GM21717 (cell line): ENCODE data around the gene SCN5A.

Experiments
- ATAC-seq: cut with Tn5 transposase; IDR thresholded peaks from one replicate; pipeline ENCODE4 v1.9.1; 2021; ENCODE audit warnings: mild to moderate bottlenecking, moderate library complexity; ENCODE audit not compliant: unreplicated experiment

Gene SCN5A

GRCh38 chr3:38563886-38564270 is 85.6 kb downstream of the SCN5A start:
- no peak for ATAC-seq

DNA sequence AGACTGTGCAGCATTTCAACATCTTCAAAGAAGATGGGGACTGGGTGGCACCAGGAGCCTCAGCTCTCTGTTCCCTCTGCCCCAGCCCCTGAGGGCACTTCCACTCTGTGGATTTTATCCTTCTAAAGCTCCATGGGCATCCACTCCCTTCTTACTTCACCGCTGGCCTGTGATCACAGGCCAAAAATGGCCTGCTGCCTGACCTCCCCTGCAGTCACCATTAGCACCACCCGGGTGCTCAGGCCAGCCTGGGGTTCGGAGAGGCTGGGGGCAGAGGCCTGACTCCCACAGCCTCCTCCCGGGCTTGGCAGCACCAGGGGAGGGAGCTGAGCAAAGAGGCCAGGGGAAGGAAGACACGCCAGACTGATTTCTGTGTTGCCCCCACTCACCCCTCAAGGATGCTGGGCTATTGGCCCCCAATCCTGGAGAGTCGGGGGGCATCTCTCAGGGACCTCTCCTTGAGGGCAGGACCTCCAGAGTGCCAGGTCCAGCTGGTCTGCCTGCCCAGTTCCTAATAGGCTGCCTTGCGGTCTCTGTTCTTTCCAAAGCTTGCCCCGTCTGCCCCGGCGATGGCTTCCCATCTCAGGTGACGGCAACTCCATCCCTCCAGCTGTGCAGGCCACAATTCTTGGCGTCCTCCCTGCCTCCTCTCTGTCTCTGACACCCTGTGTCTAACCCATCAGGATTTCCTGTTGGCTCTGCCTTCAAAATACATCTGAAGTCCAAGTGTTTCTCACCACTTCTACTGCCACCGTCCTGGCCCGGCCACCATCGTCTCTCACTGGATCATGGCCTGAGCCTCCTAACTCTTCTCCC is 86.2 kb downstream of the SCN5A start:
- no peak for ATAC-seq

DNA sequence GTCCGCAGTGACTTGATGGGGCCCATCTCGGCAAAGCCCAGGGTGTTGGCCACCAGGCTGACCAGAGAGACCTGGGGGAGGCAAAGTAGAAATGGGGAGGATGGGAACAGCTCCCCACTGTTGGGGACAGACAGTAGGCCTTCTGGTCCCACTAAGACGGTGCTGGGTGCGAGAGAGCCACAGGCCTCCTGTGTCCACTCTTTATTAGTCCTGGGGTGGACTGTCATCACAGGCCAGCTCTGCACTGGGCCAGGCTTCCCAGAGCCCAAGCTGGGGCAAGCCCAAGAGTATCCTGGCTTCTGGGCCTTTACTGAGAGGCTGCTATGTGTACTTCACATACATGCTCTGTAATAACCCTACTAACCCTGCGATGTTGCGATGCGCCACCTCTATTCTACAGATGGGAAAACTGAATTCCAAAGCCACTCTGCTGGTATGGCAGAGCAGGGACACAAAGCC is 87.0 kb downstream of the SCN5A start:
- ATAC-seq: no peak

DNA sequence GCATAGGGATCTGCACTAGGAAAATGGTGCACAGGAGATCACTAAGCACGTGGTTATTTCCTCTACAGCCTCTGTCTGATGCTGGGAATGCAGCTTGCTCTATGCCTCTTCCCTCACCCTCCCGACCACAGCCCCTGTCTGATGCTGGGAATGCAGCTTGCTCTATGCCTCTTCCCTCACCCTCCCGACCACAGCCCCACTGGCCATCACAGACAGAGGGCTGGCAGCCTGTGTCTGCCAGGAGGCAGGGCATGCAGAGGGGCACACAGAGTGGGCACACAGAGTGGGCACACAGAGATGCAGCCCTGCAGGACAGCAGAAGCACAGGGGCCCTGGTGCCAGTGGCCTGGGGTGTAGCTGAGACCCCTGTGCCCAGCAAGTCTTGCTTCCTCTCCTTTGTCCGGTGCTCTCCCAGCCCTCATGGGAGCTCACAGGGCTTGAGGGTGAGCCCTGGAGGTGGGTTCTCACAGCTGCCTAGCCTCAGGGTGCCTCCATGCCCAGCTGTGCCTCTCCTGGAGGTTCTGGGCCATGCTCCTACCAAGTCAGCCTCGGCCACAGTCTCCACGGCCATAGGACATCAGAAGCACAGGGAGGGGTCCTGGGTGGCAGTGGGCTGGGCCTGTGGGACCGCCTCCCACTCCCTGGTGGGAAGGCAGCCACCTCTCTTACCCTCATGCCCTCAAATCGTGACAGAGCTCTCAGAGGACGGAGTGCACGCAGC is 87.6 kb downstream of the SCN5A start:
- ATAC-seq: no peak

DNA sequence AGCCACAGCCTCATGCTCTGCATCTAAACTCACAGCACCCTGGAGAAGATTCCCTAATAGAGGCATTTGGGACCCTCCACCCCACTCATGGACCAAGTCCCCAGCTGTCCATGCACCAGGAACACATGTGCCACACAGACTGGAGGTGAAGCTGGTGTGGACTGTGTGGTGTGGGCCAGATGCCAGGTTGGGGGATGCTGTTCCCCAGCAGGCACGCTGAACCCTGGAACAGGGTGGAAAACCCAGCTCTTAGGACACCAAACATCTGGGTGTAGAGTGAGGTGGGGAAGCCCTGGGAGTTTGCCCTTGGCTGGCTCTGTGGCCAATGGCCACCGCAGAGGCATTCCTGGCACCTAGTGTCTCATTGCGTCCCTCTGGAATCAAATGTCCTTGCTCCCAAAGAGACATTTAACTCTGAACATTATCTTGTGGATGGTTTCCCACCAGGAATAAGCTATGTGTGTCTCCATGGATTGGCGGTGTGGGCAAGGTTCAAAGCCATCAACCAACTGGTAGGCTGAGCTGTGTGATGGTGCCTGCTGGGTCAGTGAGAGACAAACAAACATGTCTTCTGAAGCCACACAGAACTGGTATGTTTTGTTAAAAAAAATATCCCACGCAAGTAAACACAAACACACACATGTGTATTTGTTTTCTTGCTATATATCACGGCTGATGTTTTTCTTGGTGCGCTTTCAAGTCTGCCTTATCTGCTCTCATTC is 88.3 kb downstream of the SCN5A start:
- no peak for ATAC-seq

DNA sequence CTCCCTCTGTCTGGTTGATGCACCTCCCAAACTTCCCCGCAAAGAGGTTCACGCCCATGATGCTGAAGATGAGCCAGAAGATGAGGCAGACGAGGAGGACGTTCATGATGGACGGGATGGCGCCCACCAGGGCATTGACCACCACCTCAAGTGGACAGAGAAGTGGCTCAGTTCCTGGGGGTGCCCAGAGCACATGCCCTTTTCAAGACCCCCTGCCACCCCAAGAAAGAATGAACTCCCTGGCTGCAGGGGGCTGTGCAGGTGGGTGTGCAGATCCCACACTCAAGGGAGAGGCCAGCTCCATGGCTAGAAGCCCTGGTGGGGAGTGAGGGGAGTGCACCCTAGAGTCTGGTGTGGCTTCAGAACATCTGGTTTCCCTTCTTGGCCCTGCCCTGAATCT is 89.2 kb downstream of the SCN5A start:
- no peak for ATAC-seq

- ATAC-seq: no peak
Measured at GRCh38 chr3:38558864-38559263, 90.6 kb downstream of the SCN5A start.

- no peak for ATAC-seq
Measured at GRCh38 chr3:38556640-38557358, 92.7 kb downstream of the SCN5A start.

GRCh38 chr3:38555926-38556325 is 93.6 kb downstream of the SCN5A start:
- ATAC-seq: no peak

GRCh38 chr3:38555149-38555840 is 94.2 kb downstream of the SCN5A start:
- no peak for ATAC-seq

- ATAC-seq: no peak
Measured at GRCh38 chr3:38554127-38554827, 95.2 kb downstream of the SCN5A start.

DNA sequence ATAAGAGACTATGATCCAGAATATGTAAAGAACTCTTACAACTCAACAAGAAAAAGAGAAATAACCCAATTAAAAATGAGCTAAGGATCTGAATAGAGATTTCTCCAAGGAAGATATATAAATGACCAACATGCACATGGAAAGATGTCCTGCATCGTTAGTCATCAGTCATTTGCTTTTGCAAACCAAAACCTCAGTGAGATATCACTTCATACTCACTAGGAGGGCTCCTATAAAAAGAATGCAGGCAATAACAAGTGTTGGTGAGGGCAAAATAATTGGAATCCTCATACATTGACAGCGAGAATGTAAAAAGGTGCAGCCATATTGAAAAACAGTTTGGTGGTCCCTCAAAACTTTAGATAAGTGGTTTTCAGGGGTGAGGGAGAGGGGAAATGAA is 96.4 kb downstream of the SCN5A start:
- no peak for ATAC-seq

DNA sequence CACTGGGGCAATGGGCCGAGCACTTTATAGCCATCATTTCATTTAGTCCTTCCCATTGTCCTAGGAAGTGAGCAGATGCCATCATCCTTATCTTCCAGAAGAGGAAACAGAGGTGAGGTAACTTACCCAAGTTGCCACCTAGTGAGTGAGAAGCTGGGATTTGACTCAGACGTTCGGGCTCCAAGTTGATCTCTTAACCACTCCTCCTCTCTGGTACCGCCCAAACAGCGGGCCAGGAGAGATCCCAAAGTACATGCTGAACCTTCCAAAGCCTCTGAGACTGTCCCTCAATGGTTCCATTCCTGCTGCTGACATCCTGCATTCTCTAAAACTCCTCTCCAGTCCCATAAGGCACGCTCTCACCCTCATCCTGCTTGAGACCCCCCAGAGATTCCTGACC is 97.1 kb downstream of the SCN5A start:
- ATAC-seq: no peak

DNA sequence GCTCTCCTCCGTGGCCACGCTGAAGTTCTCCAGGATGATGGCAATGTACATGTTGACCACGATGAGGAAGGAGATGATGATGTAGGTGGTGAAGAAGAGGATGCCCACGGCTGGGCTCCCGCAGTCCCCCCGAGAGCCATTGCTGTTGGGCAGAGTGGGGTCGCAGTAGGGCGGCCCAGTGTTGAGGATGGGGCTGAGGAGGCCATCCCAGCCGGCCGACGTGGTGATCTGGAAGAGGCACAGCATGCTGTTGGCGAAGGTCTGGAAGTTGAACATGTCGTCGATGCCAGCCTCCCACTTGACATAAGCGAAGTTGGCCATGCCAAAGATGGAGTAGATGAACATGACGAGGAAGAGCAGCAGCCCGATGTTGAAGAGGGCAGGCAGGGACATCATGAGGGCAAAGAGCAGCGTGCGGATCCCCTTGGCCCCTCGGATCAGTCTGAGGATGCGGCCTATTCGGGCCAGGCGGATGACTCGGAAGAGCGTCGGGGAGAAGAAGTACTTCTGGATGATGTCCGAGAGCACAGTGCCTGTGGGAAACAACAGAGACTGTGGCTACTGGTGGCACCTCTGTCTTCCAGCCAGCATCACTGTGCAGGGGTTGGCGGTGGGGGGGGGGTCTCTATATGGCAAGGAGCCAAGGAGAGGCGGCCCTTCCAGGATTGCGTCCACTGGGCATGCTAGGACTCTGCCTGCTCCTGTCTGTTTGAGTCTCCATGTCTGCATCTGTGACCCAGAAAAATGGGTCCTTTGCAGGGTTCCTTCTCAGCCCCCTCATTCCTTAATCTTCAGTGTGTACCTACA is 98.3 kb downstream of the SCN5A start:
- no peak for ATAC-seq

GRCh38 chr3:38549957-38550840 is 99.3 kb downstream of the SCN5A start:
- ATAC-seq: no peak

- ATAC-seq: no peak
Measured at GRCh38 chr3:38549486-38549885, 100.0 kb downstream of the SCN5A start.

GRCh38 chr3:38549082-38549481 is 100.4 kb downstream of the SCN5A start:
- ATAC-seq: no peak
